Osteocyte (in vitro differentiated cells): ENCODE results near the gene KCNH5. TPM values are rescaled to one million over a fixed set of nuclear protein-coding genes. Genes with fewer than 3 reads are reported as not detected.

Experiments
- DNase-seq: peaks from one replicate; pipeline ENCODE4 v3.0.0; 2021; ENCODE audit warnings: mixed read lengths; ENCODE audit not compliant: unreplicated experiment; ENCODE audit errors: extremely low spot score
- H3K27ac Mint-ChIP-seq: one replicate; pipeline ENCODE4 v1.8.0; 2021; ENCODE audit warnings: mild to moderate bottlenecking, mixed read lengths; ENCODE audit not compliant: unreplicated experiment
- H3K27me3 Mint-ChIP-seq: one replicate; pipeline ENCODE4 v1.8.0; 2021; ENCODE audit warnings: mixed read lengths; ENCODE audit not compliant: unreplicated experiment
- H3K36me3 Mint-ChIP-seq: one replicate; pipeline ENCODE4 v1.8.0; 2021; ENCODE audit warnings: mixed read lengths; ENCODE audit not compliant: unreplicated experiment
- H3K4me1 Mint-ChIP-seq: one replicate; pipeline ENCODE4 v1.8.0; 2021; ENCODE audit warnings: mixed read lengths; ENCODE audit not compliant: unreplicated experiment
- H3K4me3 Mint-ChIP-seq: one replicate; pipeline ENCODE4 v1.8.0; 2021; ENCODE audit warnings: mild to moderate bottlenecking, moderate library complexity, mixed read lengths; ENCODE audit not compliant: unreplicated experiment
- H3K9me3 Mint-ChIP-seq: one replicate; pipeline ENCODE4 v1.8.0; 2021; ENCODE audit warnings: mixed read lengths; ENCODE audit not compliant: unreplicated experiment
- total RNA-seq: library from RNA; stranded (reverse); gene quantifications from 2 replicates; pipeline ENCODE4 v1.2.1, GENCODE V29; 2021
- TF ChIP-seq, protein P1 (sequence below): fragments of 200-600 bp; sonication (generic); IDR thresholded peaks from 2 replicates; pipeline ENCODE4 v1.5.0; 2021; ENCODE audit warnings: antibody characterized with exemption, mild to moderate bottlenecking, moderate library complexity

Gene KCNH5
- total RNA-seq, 1 donor from 2014 or later, result not detected

DNA sequence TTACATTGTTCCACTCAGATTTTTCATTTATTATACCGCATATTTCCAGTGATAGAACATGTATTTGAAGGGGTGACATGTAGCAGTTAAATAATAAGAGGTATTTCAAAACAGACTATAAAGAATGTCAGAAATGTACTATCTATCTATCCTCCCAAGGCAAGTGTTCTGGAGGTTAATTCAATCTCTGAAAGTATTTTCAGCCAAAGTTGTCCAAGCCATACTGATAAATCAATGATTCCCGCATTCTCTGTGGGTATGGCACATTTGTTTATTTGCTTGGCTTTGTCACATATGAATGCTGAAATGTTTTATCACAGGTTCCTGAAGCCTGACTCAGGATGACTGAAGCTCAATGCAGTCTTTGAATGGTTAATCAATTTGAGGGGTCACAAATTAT lies 35.8 kb downstream of the KCNH5 start:
- no peak for DNase-seq
- Mint-ChIP-seq H3K9me3 (no peaks in the 10 kb centered on the region), H3K27me3 (peaks cover 18% of the 10 kb centered on the region), H3K27ac (no peak overlapping the region), H3K36me3 (no peaks in the 10 kb centered on the region), H3K4me3 (no peak overlapping the region), H3K4me1 (no peaks in the 10 kb centered on the region)
- TF ChIP-seq, protein P1, sequence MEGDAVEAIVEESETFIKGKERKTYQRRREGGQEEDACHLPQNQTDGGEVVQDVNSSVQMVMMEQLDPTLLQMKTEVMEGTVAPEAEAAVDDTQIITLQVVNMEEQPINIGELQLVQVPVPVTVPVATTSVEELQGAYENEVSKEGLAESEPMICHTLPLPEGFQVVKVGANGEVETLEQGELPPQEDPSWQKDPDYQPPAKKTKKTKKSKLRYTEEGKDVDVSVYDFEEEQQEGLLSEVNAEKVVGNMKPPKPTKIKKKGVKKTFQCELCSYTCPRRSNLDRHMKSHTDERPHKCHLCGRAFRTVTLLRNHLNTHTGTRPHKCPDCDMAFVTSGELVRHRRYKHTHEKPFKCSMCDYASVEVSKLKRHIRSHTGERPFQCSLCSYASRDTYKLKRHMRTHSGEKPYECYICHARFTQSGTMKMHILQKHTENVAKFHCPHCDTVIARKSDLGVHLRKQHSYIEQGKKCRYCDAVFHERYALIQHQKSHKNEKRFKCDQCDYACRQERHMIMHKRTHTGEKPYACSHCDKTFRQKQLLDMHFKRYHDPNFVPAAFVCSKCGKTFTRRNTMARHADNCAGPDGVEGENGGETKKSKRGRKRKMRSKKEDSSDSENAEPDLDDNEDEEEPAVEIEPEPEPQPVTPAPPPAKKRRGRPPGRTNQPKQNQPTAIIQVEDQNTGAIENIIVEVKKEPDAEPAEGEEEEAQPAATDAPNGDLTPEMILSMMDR, result no peak

DNA sequence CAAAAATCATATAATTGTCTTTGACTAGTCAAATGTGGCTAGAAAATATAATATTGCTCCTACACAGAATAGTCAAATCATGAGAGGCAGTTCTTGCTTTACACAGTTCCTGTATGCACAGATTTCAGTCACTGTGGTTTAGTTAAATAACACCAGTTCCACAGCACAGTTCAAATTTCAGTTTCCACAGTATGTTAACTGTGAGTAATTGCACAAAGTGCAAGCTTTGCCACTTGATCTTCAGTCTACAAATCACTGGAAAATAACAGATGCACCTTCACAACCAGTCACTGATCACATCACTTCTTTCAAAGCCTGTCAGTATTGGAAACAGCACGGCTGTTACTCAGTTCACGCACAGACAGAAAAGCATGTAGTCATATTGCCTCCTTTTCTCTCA lies 38.7 kb downstream of the KCNH5 start:
- Mint-ChIP-seq H3K9me3 (no peaks in the 10 kb centered on the region), H3K36me3 (no peaks in the 10 kb centered on the region), H3K27ac (no peak overlapping the region), H3K4me3 (no peak overlapping the region), H3K27me3 (peaks cover 9% of the 10 kb centered on the region), H3K4me1 (no peaks in the 10 kb centered on the region)
- TF ChIP-seq, protein P1, result no peak
- DNase-seq, result no peak

DNA sequence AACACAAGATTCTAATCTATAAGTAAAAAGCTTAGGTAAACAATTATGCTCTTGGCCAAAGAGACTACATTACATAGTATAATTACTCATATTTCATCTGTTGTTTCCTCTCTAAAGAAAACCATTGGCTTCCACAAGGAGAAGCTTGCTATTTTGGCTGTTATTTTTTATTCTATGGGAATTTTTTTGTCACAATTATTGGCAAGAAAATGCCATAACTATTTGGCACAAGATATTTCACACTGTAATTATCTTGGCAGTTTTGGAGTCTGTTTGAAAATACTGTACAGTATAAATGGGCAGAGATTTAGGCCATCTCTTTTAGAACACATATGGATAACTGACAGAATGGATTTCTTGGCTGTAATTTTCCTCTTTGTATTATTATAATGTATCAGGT lies 51.2 kb downstream of the KCNH5 start:
- no peaks in the 10 kb centered on the region for H3K9me3 Mint-ChIP-seq
- H3K4me1 Mint-ChIP-seq, result no peaks in the 10 kb centered on the region
- no peaks in the 10 kb centered on the region for H3K36me3 Mint-ChIP-seq
- H3K27ac Mint-ChIP-seq, result no peak overlapping the region
- DNase-seq, result no peak
- H3K4me3 Mint-ChIP-seq, result no peak overlapping the region
- TF ChIP-seq, protein P1, result no peak
- H3K27me3 Mint-ChIP-seq, result peaks cover 8% of the 10 kb centered on the region

DNA sequence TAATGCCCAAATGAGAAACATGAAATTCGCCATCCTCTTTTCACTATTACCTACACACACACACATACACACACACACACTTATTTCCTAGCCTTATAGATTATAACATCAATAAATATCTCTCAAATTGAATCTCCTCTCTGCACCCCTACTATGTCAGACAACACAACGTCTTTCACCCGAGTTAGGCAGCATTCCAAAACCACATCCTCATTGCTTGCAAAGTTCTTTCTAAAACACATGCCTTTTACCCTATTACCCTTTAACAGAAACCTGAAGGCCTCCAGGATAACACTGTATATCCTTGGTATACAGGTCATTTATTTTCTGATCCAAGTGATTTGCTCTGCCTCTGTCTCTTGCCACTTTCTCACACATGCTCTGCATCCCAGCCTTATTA lies 56.3 kb downstream of the KCNH5 start:
- Mint-ChIP-seq H3K4me1 (no peaks in the 10 kb centered on the region), H3K27me3 (peaks cover 6% of the 10 kb centered on the region), H3K36me3 (no peaks in the 10 kb centered on the region), H3K27ac (no peak overlapping the region), H3K4me3 (no peak overlapping the region), H3K9me3 (no peaks in the 10 kb centered on the region)
- no peak for DNase-seq
- TF ChIP-seq, protein P1, result no peak

DNA sequence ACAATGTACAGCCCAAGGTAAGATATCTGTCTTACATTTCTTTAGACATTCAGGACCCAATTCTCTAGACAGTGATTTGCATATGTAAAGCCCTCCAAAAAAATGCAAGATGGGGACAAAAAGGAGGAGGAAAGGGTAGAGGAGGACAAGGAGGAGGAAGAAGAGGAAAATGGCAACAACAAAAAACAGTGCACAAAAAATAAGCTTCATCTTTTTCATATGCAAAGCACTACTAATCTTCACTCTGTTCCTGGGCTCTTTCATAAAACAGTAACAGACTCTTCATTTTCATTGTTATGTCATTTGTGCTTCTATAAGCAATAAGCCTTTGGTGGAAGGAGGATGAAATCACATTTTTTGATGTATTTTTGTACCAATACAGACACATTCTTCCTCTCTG lies 61.4 kb downstream of the KCNH5 start:
- TF ChIP-seq, protein P1, result no peak

More for the DNA sequence above, 61.4 kb downstream of the KCNH5 start:
- H3K9me3 Mint-ChIP-seq, result no peaks in the 10 kb centered on the region
- H3K4me1 Mint-ChIP-seq, result no peaks in the 10 kb centered on the region
- peaks cover 4% of the 10 kb centered on the region for H3K27me3 Mint-ChIP-seq
- H3K27ac Mint-ChIP-seq, result no peak overlapping the region
- H3K36me3 Mint-ChIP-seq, result no peaks in the 10 kb centered on the region
- H3K4me3 Mint-ChIP-seq, result no peak overlapping the region
- DNase-seq, result no peak
